Measurements from ENCODE around the gene TIMM10B. TPM values are rescaled to one million over a fixed set of nuclear protein-coding genes. Genes with fewer than 3 reads are reported as not detected.

TIMM10B gene
- total and polyA plus RNA-seq, 9 of the 15 experiments (the other 6 are each of a cell fraction or from before 2014, with no cell fraction given), result 43.2 to 163 (median 57.0) TPM

DNA sequence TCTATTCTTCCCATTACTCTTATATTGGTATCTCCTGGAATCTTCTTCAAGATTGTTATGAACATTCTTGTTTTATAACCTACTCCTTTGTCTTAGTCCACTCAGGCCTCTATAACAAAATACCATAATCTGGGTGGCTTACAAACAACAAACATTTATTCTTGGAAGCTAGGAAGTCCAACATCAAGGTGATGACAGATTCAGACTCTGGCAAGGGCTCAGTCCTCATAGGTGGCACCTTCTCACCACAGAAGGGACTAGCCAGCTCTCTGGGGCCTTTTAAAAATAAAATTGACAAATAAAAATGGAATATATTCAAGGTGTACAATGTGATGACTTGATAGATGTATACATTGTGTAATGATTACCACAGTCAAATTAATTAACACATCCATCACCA is 35.6 kb downstream of the TIMM10B start (continued):
- no peak for TF ChIP-seq RBM17 (IDR thresholded peaks at IDR 0.05; ENCODE audit: borderline replicate concordance, low read depth, low read length)
- no peak for TF ChIP-seq DDX20 (tag; IDR thresholded peaks at IDR 0.05; ENCODE audit: low read depth)
- no peak for TF ChIP-seq POLR2A (conservative IDR thresholded peaks at IDR 0.05)
- no peak for TF ChIP-seq TEAD2 (tag; IDR thresholded peaks at IDR 0.05)
- no peak for TF ChIP-seq FOXP4 (CRISPR knock-in tag; IDR thresholded peaks at IDR 0.05; ENCODE audit: borderline replicate concordance)
- TF ChIP-seq PHB (CRISPR knock-in tag; IDR thresholded peaks at IDR 0.05), result no peak

DNA sequence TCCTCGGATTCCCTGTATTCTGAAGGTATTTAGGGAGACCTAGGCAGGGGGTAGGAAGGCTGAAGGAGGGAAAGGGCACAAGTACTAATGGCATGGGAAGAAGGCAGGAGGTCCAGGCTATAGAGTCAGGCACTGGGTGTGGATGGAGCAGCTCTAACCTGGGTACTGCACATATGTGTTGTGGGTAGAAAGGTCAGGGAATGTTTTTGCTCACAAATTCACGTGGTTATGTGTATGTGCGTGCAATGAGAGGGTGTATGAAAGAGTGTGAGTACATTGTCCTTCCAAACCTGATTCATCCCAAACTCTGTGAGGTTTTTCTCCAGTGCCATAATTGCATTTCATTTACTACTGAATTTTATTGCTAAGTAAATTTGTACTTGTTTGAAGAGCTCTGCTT is 39.0 kb downstream of the TIMM10B start:
- H2AFZ ChIP-seq (ENCODE audit: low read depth, low read length), result no peak overlapping the region
- H3K4me2 ChIP-seq (ENCODE audit: insufficient read depth, low read length), result no peak overlapping the region
- DNase-seq (ENCODE audit: extremely low read depth in 1 of 4, low spot score in 3 of 4) (no peak), FAIRE-seq (no peak), ATAC-seq (no peak)
- in situ Hi-C loops (cut with MboI) (no loop called here), intact Hi-C loops (cut with micrococcal nuclease) (no loop called here)
- TF ChIP-seq SOX6 (IDR thresholded peaks at IDR 0.05) (no peak), KLF13 (tag; IDR thresholded peaks at IDR 0.05; ENCODE audit: borderline replicate concordance, low read depth) (no peak), ZNF311 (CRISPR knock-in tag; IDR thresholded peaks at IDR 0.05) (no peak), STAG1 (CRISPR knock-in tag; IDR thresholded peaks at IDR 0.05; ENCODE audit: borderline replicate concordance) (no peak), ZNF436 (CRISPR knock-in tag; IDR thresholded peaks at IDR 0.05) (no peak), RFX7 (CRISPR knock-in tag; IDR thresholded peaks at IDR 0.05) (no peak), POU5F1 (IDR thresholded peaks at IDR 0.05; ENCODE audit: borderline replicate concordance, low read depth, low read length, partially characterized antibody) (no peak), FIP1L1 (IDR thresholded peaks at IDR 0.05; ENCODE audit: low read depth, low read length, poor library complexity, severe bottlenecking) (no peak), TCF3 (CRISPR knock-in tag; IDR thresholded peaks at IDR 0.05) (no peak), RBM17 (IDR thresholded peaks at IDR 0.05; ENCODE audit: borderline replicate concordance, low read depth, low read length) (no peak), TEAD2 (tag; IDR thresholded peaks at IDR 0.05) (no peak), U2AF1 (optimal IDR thresholded peaks at IDR 0.05; ENCODE audit: low read depth, low read length) (no peak), CC2D1A (IDR thresholded peaks at IDR 0.05) (no peak), ZSCAN32 (CRISPR knock-in tag; IDR thresholded peaks at IDR 0.05) (no peak), NFXL1 (CRISPR knock-in tag; IDR thresholded peaks at IDR 0.05) (no peak), TCF7 (IDR thresholded peaks at IDR 0.05; ENCODE audit: borderline replicate concordance) (no peak), BHLHE40 (IDR thresholded peaks at IDR 0.05; ENCODE audit: low read length) (no peak), ZNF655 (CRISPR knock-in tag; IDR thresholded peaks at IDR 0.05) (no peak)
- BruUV-seq (replicated peaks), result no TSS peak
- ChIA-PET POLR2A (interaction anchor here (0.6 to 2.2 kb wide), 5 partner anchors 10 to 145 kb away, joined by 3 to 6 read pairs (median 4); no protein-coding TSS in a partner anchor), CTCF (ENCODE audit: low intra/inter-chr PET ratio) (no interaction called here)
- no peaks in the 10 kb centered on the region for H3K27me3 ChIP-seq (ENCODE audit: control insufficient read depth in 2 of 2, insufficient read depth in 2 of 2, low read length in 2 of 2)
- H3K4me1 ChIP-seq (replicated peaks in 1 of 2; ENCODE audit: control insufficient read depth in 2 of 2, insufficient read depth in 2 of 2, low read length in 2 of 2), result no peaks in the 10 kb centered on the region
- peaks cover 4% of the 10 kb centered on the region for H3K36me3 ChIP-seq (ENCODE audit: control insufficient read depth, insufficient read depth, low read length)
- no peaks in the 10 kb centered on the region for H3K9me3 ChIP-seq (replicated peaks; ENCODE audit: control insufficient read depth, insufficient read depth, low read depth, low read length)
- no peaks in the 10 kb centered on the region for H3K79me2 ChIP-seq (ENCODE audit: control insufficient read depth, insufficient read depth, low read length)
- H3K9me1 ChIP-seq (ENCODE audit: control insufficient read depth, insufficient read depth, low read length), result no peaks in the 10 kb centered on the region
- 39% methylated on average over 3 of the region's 3 CpGs for WGBS (ENCODE audit: insufficient coverage, low coverage, missing lambda C conversion rate)
- no peak overlapping the region for H3K4me3 ChIP-seq
- no peaks in the 10 kb centered on the region for H4K20me1 ChIP-seq (replicated peaks; ENCODE audit: control insufficient read depth, insufficient read depth, low read length)
- H3K9ac ChIP-seq (ENCODE audit: insufficient read depth in 1 of 2, low read depth in 2 of 2, low read length in 2 of 2), result no peak overlapping the region
- no peak overlapping the region for H3K27ac ChIP-seq (ENCODE audit: extremely low read depth, low read depth, low read length)
